ENCODE data around the gene SPACA4. TPM values are rescaled to one million over a fixed set of nuclear protein-coding genes. Genes with fewer than 3 reads are reported as not detected.

SPACA4 gene
- polyA plus RNA-seq, 1 donor (not counting 4 experiments of a cell fraction or from before 2014, with no cell fraction given), result 0.08 TPM

GRCh38 chr19:48568345-48568886 lies 38.1 kb upstream of the SPACA4 start:
- H3K4me1 ChIP-seq (ENCODE audit: control insufficient read depth, extremely low read depth, insufficient read depth, low read length), result peaks cover 10% of the 10 kb centered on the region
- H3K4me2 ChIP-seq (ENCODE audit: control insufficient read depth, extremely low read depth, insufficient read depth, low read depth, low read length), result peak overlapping the region; percentile 72
- no peak overlapping the region for H3K27ac ChIP-seq (ENCODE audit: control insufficient read depth, insufficient read depth, low read length)
- H3K9me3 ChIP-seq (ENCODE audit: control insufficient read depth, low read depth, low read length), result no peaks in the 10 kb centered on the region
- TF ChIP-seq, protein P1, sequence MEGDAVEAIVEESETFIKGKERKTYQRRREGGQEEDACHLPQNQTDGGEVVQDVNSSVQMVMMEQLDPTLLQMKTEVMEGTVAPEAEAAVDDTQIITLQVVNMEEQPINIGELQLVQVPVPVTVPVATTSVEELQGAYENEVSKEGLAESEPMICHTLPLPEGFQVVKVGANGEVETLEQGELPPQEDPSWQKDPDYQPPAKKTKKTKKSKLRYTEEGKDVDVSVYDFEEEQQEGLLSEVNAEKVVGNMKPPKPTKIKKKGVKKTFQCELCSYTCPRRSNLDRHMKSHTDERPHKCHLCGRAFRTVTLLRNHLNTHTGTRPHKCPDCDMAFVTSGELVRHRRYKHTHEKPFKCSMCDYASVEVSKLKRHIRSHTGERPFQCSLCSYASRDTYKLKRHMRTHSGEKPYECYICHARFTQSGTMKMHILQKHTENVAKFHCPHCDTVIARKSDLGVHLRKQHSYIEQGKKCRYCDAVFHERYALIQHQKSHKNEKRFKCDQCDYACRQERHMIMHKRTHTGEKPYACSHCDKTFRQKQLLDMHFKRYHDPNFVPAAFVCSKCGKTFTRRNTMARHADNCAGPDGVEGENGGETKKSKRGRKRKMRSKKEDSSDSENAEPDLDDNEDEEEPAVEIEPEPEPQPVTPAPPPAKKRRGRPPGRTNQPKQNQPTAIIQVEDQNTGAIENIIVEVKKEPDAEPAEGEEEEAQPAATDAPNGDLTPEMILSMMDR (optimal IDR thresholded peaks at IDR 0.05 in 1 of 3, IDR thresholded peaks at IDR 0.05 in 1 of 3, conservative IDR thresholded peaks at IDR 0.05 in 1 of 3; ENCODE audit: extremely low read depth in 1 of 3, insufficient read depth in 2 of 3, low read length in 3 of 3), result no peak
- no peak for TF ChIP-seq EZH2 (IDR thresholded peaks at IDR 0.05; ENCODE audit: low read length)
- no peaks in the 10 kb centered on the region for H3K79me2 ChIP-seq (ENCODE audit: control insufficient read depth, insufficient read depth, low read length)
- dilution Hi-C loops (cut with MboI; ENCODE audit: extremely low pct_ligation_motif_present, low sequenced_read_pairs), result no loop called here
- H3K9me1 ChIP-seq (ENCODE audit: control insufficient read depth, extremely low read depth, insufficient read depth, low read length), result no peaks in the 10 kb centered on the region
- H3K9ac ChIP-seq (ENCODE audit: control insufficient read depth, extremely low read depth, insufficient read depth, low read length), result peak overlapping the region; percentile 50
- no peaks in the 10 kb centered on the region for H4K20me1 ChIP-seq (ENCODE audit: control insufficient read depth, extremely low read depth, insufficient read depth, low read length)
- H3K36me3 ChIP-seq (ENCODE audit: control insufficient read depth in 2 of 2, extremely low read depth in 1 of 2, insufficient read depth in 2 of 2, low read length in 2 of 2), result no peaks in the 10 kb centered on the region
- peak overlapping the region in 2 of 3 experiments; percentile 15 to 34 for H3K4me3 ChIP-seq (ENCODE audit: control insufficient read depth in 2 of 3, extremely low read depth in 1 of 3, insufficient read depth in 2 of 3, low read depth in 1 of 3, low read length in 3 of 3)
- no peaks in the 10 kb centered on the region for H3K27me3 ChIP-seq (ENCODE audit: control insufficient read depth, extremely low read depth, insufficient read depth, low read length)
- H2AFZ ChIP-seq (ENCODE audit: control insufficient read depth, low read length), result peak overlapping the region; percentile 54
- DNase-seq (ENCODE audit: low read depth, low spot score) (no peak), FAIRE-seq (peak; percentile 73)

- no peaks in the 10 kb centered on the region for H3K79me2 ChIP-seq (ENCODE audit: control insufficient read depth, insufficient read depth, low read length)
- no peaks in the 10 kb centered on the region for H3K9me1 ChIP-seq (ENCODE audit: control insufficient read depth, extremely low read depth, insufficient read depth, low read length)
- H3K9me3 ChIP-seq (ENCODE audit: control insufficient read depth, low read depth, low read length), result no peaks in the 10 kb centered on the region
- FAIRE-seq (no peak), DNase-seq (ENCODE audit: low read depth, low spot score) (no peak)
- no peaks in the 10 kb centered on the region for H3K27me3 ChIP-seq (ENCODE audit: control insufficient read depth, extremely low read depth, insufficient read depth, low read length)
- TF ChIP-seq EZH2 (IDR thresholded peaks at IDR 0.05; ENCODE audit: low read length), result no peak
- TF ChIP-seq, protein P1 (optimal IDR thresholded peaks at IDR 0.05 in 1 of 3, IDR thresholded peaks at IDR 0.05 in 1 of 3, conservative IDR thresholded peaks at IDR 0.05 in 1 of 3; ENCODE audit: extremely low read depth in 1 of 3, insufficient read depth in 2 of 3, low read length in 3 of 3), result no peak
- no peaks in the 10 kb centered on the region for H3K36me3 ChIP-seq (ENCODE audit: control insufficient read depth in 2 of 2, extremely low read depth in 1 of 2, insufficient read depth in 2 of 2, low read length in 2 of 2)
- no peak overlapping the region for H3K4me2 ChIP-seq (ENCODE audit: control insufficient read depth, extremely low read depth, insufficient read depth, low read depth, low read length)
- peaks cover 15% of the 10 kb centered on the region for H3K4me1 ChIP-seq (ENCODE audit: control insufficient read depth, extremely low read depth, insufficient read depth, low read length)
- no peak overlapping the region for H2AFZ ChIP-seq (ENCODE audit: control insufficient read depth, low read length)
- H3K4me3 ChIP-seq (ENCODE audit: control insufficient read depth in 2 of 3, extremely low read depth in 1 of 3, insufficient read depth in 2 of 3, low read depth in 1 of 3, low read length in 3 of 3), result no peak overlapping the region
- no peak overlapping the region for H3K27ac ChIP-seq (ENCODE audit: control insufficient read depth, insufficient read depth, low read length)
- dilution Hi-C loops (cut with MboI; ENCODE audit: extremely low pct_ligation_motif_present, low sequenced_read_pairs), result no loop called here
- no peaks in the 10 kb centered on the region for H4K20me1 ChIP-seq (ENCODE audit: control insufficient read depth, extremely low read depth, insufficient read depth, low read length)
- no peak overlapping the region for H3K9ac ChIP-seq (ENCODE audit: control insufficient read depth, extremely low read depth, insufficient read depth, low read length)
These were observed 36.7 kb upstream of the SPACA4 start for GRCh38 chr19:48569814-48570213.
